GF-D8 (cell line): ENCODE measurements around the gene RPS6KB1.
"Not testable (repeated sequence)": the region's sequence is repeated elsewhere in the genome, so short reads cannot be mapped to it uniquely, and the experiment has no call there.

Source experiments
- DNase-seq: peaks from one replicate; lab custom pipeline; 2025; lab: John Stamatoyannopoulos, UW

The RPS6KB1 gene

DNA sequence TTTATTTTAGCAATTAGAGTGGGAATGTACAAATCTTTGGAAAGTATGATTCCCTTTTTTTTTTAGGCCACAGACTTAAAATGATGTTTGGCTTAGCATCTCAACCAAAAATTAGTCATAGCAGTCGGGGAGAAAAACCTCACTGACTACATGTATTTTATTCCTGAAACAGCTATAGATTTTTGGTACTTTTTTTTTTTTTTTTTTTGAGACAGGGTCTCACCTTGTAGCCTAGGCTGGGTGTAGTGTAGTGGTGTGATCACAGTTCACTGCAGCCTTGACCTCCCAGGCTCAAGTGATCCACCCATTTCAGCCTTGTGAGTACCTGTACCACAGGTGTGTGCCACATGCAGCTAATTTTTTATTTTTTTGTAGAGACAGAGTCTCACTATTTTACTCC is 48.2 kb downstream of the RPS6KB1 start:
- DNase-seq = no peak

DNA sequence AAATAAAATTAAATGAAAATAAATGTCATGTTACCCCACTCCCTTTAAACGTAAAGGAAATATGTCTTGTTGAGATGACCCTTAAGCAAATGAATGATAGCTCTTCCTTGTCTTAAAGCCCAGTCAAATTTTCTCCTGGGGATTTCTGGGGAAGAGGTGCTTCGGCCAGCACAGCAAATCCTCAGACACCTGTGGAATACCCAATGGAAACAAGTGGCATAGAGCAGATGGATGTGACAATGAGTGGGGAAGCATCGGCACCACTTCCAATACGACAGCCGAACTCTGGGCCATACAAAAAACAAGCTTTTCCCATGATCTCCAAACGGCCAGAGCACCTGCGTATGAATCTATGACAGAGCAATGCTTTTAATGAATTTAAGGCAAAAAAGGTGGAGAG is 53.5 kb downstream of the RPS6KB1 start:
- not testable (repeated sequence) for DNase-seq

DNA sequence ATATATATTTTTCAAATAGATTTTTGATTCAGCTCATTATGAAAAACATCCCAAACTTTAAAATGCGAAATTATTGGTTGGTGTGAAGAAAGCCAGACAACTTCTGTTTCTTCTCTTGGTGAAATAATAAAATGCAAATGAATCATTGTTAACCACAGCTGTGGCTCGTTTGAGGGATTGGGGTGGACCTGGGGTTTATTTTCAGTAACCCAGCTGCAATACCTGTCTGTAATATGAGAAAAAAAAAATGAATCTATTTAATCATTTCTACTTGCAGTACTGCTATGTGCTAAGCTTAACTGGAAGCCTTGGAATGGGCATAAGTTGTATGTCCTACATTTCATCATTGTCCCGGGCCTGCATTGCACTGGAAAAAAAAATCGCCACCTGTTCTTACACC is 54.4 kb downstream of the RPS6KB1 start:
- not testable (repeated sequence) for DNase-seq

DNA sequence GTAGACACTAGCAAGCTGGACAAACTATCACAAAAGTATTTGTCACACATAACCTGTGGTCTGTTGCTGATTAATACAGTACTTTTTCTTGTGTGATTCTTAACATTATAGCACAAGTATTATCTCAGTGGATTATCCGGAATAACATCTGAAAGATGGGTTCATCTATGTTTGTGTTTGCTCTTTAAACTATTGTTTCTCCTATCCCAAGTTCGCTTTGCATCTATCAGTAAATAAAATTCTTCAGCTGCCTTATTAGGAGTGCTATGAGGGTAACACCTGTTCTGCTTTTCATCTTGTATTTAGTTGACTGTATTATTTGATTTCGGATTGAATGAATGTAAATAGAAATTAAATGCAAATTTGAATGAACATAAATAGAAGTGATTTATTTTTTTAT is 57.1 kb downstream of the RPS6KB1 start:
- DNase-seq = no peak

DNA sequence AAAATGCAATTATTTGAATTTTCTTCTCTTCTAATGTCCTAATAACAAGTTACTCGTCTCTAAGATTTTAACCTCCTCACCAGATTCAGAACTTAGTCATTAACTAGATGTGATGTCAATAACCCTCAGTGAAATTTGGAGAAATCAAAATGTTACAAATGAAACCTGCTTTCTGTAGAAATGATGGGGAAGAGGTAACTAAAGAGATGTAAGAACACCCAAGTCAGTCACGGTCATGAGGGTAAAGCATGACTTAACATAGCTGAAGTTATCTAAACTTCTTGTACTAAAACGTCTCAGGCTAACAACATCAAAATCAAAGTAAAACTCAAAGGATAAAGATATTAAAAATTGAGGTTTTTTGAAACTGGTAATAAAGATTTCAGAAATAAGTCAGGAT is 61.9 kb downstream of the RPS6KB1 start:
- DNase-seq = no peak

DNA sequence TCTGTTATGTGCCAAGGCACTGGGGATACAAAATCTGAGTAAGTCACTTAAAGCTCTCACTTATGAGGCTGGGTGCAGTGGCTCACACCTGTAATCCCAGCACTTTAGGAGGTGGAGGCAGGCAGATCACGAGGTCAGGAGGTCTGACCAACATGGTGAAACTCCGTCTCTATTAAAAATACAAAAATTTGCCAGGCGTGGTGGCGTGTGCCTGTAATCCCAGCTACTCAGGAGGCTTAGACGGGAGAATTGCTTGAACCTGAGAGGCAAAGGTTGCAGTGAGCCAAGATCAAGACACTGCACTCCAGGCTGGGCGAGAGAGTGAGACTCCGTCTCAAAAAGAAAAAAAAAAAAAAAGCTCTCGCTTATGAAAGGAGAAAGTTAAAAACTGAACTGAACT is 66.7 kb downstream of the RPS6KB1 start:
- not testable (repeated sequence) for DNase-seq

DNA sequence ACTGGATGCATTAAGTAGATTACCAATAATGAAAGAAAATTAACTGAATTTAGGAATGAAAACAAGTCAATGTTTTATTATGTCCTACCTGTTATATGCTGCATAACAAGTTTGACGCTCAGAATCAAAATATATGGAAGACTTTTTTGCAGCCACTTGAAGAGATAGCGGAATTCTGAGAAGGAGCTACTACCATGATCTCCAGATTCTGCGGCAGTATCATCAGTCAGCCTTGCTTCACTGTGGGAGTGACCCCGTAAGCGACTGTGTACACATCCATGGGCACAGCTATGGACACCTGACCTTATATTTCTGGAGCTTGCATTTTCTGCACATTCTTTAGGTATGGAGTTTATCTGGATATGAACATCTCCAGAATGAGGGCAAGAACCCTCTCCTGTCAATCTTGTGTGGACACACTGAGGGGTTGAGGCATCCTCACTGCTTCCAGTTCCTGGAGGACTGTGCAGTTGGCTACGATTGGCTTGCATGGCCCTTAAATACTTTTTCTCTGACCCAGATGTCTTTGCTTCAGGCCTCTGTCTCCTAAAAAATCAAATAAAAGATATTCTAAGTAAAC is 69.9 kb downstream of the RPS6KB1 start:
- no peak for DNase-seq

DNA sequence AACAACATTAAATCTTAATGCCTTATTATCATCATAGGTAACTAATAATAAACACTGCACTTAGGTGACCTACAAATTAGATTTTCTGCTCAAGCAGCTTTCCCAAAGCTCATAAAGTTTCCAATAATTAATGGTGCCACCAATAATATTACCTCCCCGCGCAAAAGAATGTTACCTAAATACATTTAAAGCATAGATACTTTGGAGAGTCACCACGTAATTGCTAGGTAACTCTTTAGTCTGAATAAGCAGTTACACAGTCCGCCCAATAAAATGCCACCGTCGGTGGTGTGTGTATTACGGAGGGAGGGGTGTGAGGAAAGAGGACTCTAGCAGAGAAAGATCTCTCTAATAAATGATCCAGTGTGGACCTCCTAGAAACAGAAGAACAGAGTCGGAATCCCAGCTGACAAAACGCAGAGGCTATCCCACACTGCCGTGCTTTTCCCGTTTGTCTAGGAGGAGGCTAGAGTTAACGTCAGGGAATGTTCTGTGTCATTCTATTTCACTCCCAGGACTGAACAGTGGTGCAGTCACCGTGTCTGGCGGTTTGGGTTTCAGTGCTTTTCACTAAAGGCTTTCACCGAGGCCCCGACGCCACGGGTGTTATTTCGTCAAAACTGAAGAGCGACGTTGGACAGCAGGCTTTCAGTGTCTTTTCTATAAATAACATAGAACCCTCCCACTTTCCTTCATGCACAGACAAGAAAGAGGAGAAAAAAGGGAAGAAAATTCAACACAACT is 71.0 kb downstream of the RPS6KB1 start:
- DNase-seq = peak; percentile 78

DNA sequence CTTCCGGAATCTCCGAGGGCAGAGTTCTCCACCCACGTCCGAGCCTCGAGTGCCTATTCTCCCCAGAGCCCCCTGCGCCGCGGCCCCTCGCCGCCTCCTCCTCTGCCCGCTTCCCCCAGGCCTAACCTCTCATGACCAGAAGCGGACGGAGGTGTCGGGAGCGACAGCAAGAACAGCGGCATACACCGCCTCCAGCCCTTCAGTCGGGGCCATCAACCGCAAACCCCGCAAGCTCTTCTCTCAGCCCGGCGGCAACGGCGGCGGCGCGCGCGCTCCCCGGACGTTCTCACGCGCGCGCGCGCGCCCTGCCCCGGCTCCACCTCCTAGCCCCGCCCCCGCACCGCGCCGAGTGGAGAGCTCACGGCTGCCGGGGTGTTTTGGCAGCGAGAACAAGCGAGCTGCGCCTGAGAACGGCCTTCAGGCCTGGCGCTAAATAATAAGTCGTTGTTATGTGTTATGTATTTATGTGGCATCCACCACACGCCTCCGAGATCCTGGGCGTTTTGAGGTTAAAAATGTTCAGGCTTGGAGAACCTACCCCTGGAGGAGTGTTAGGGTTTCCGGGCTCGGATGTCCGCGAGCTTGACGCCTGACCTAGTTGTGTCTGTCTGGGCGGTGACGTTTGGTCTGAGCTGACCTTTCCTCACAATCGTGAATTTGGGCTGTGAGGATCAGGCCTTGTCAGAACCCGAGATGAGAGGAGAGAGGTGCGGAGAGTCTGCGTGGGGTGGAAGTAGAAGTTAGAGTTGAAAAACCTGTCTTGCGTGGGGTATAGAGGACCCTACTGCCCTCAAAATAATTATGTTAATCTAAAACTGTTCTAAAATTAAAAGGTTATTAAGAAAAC is 71.8 kb downstream of the RPS6KB1 start, which contains the start of gene RNFT1:
TSS of gene RNFT1 (minus strand) at position 259 of the 847 bp plus-strand sequence. CDS start at position 182, 77 bp downstream.
- DNase-seq = peak; percentile 78

DNA sequence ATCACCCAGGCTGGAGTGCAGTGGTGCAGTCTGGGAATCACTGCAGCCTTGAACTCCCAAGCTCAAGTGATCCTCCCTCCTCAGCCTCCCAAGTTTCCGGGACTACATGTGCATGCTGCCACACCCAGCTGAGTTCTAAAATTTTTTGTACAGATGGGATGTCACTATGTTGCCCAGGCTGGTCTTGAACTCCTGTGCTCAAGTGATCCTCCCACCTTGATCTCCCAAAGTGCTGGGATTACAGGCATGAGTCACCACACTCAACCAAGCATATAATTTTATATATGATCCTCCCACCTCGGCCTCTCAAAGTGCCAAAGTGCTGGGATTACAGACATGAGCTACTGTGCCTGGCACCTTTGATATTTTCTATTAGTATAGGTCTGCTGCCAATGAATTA is 78.8 kb downstream of the RPS6KB1 start:
- DNase-seq = not testable (repeated sequence)

DNA sequence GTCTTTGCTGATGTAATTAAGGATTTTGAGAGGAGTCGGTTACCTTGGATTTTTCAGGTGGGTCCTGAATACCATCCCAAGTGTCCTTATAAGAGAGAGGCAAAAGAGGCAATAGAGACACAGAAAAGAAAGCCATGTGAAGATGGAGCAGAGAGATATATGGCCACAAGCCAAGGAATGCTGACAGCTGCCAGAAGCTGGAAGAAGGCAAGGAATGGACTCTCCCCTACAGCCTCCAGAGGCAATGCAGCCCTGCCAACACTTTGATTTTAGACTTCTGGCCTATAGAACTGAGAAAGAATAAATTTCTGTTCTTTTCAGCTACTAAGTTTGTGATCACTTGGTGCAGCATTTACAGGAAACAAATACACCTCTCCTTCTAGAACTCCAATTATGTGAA is 79.9 kb downstream of the RPS6KB1 start:
- DNase-seq = no peak

DNA sequence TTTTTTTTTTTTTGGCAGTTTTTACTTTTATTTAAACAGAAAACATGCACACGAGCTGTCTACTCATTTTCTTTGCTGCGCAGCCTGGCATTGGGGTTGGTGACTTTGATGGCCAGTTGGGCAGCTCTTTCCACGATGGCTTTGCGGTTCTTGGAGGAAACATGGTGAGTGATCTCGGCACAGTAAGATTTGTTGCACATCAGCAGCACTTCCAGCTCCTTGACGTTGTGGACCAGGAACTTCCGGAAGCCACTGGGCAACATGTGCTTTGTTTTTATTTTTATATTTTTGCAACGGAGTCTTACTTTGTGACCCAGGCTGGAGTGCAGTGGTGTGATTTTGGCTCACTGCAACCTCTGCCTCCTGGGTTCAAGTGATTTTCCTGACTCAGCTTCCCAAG is 80.6 kb downstream of the RPS6KB1 start:
- not testable (repeated sequence) for DNase-seq

DNA sequence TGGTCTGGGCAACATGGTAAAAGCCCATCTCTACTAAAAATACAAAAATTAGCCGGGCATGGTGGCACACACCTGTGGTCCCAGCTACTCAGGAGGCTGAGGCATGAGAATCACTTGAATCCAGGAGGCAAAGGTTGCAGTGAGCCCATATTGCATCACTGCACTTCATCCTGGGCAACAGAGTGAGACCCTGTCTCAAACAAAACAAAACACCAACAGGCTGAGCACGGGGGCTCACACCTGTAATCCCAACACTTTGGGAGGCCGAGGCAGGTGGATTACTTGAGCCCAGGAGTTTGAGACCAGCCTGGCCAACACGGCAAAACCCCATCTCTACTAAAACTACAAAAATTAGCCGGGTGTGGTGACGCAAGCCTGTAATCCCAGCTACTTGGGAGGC is 82.2 kb downstream of the RPS6KB1 start:
- DNase-seq = not testable (repeated sequence)

DNA sequence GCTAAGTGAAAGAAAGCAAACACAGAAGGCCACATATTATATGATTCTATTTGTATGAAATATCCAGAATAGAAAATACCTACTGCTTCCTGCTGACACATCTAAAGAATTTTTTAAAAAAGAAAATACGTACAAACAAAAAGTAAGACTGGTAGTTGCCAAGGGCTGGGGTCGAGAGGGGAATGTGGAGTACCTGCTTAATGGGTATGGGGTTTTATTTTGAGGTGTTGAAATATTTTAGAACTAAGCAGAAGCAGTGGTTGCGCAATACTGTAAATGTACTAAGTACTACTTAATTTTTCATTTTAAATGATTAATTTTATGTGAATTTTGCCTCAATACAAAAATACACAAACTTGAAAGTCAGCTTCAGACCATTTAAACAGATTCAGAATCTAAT is 103.7 kb downstream of the RPS6KB1 start:
- not testable (repeated sequence) for DNase-seq
